Right kidney (tissue), 9 donors: Measurements from ENCODE around the gene MRPS9.

Experiments used
- DNase-seq: peaks from one replicate; pipeline ENCODE4 v3.0.0-alpha.2; 2016
- long read RNA-seq, 8 donors: transcript quantifications; one replicate each; lab custom pipeline, GENCODE V29; 2026

MRPS9 gene
- long read RNA-seq, donor 1, transcript MRPS9-203 (4 exons, 982 nt): minor isoform, 16 of 40 reads
- long read RNA-seq, donor 1, transcript MRPS9-201 (11 exons, 1,500 nt): major isoform, 17 of 40 reads
- long read RNA-seq, donor 1, partial matches to known transcripts: 7 of 40 reads
- long read RNA-seq, donor 1, other reads (novel, unspliced or antisense): 0 of 40 reads
- long read RNA-seq, donor 2, transcript MRPS9-203 (4 exons, 982 nt): minor isoform, 6 of 22 reads
- long read RNA-seq, donor 2, transcript MRPS9-201 (11 exons, 1,500 nt): major isoform, 16 of 22 reads
- long read RNA-seq, donor 2, partial matches to known transcripts: 0 of 22 reads
- long read RNA-seq, donor 2, other reads (novel, unspliced or antisense): 0 of 22 reads
- long read RNA-seq, donor 3, transcript MRPS9-203 (4 exons, 982 nt): major isoform, 5 of 9 reads
- long read RNA-seq, donor 3, partial matches to known transcripts: 0 of 9 reads
- long read RNA-seq, donor 3, other reads (novel, unspliced or antisense): 0 of 9 reads
- long read RNA-seq, donor 4, transcript MRPS9-201 (11 exons, 1,500 nt): minor isoform, 10 of 41 reads
- long read RNA-seq, donor 4, transcript MRPS9-203 (4 exons, 982 nt): major isoform, 26 of 41 reads
- long read RNA-seq, donor 4, partial matches to known transcripts: 5 of 41 reads
- long read RNA-seq, donor 4, other reads (novel, unspliced or antisense): 0 of 41 reads
- long read RNA-seq, donor 5, transcript MRPS9-201 (11 exons, 1,500 nt): major isoform, 25 of 46 reads
- long read RNA-seq, donor 5, transcript MRPS9-203 (4 exons, 982 nt): minor isoform, 16 of 46 reads
- long read RNA-seq, donor 5, partial matches to known transcripts: 5 of 46 reads
- long read RNA-seq, donor 5, other reads (novel, unspliced or antisense): 0 of 46 reads
- long read RNA-seq, donor 6, transcript MRPS9-201 (11 exons, 1,500 nt): major isoform, 15 of 23 reads
- long read RNA-seq, donor 6, transcript MRPS9-203 (4 exons, 982 nt): minor isoform, 8 of 23 reads
- long read RNA-seq, donor 6, partial matches to known transcripts: 0 of 23 reads
- long read RNA-seq, donor 6, other reads (novel, unspliced or antisense): 0 of 23 reads
- long read RNA-seq, donor 7, transcript MRPS9-201 (11 exons, 1,500 nt): minor isoform, 20 of 51 reads
- long read RNA-seq, donor 7, transcript MRPS9-203 (4 exons, 982 nt): major isoform, 26 of 51 reads
- long read RNA-seq, donor 7, partial matches to known transcripts: 0 of 51 reads
- long read RNA-seq, donor 7, other reads (novel, unspliced or antisense): 5 of 51 reads
- long read RNA-seq, donor 8, transcript MRPS9-203 (4 exons, 982 nt): major isoform, 17 of 27 reads
- long read RNA-seq, donor 8, transcript MRPS9-201 (11 exons, 1,500 nt): minor isoform, 10 of 27 reads
- long read RNA-seq, donor 8, partial matches to known transcripts: 0 of 27 reads
- long read RNA-seq, donor 8, other reads (novel, unspliced or antisense): 0 of 27 reads

DNA sequence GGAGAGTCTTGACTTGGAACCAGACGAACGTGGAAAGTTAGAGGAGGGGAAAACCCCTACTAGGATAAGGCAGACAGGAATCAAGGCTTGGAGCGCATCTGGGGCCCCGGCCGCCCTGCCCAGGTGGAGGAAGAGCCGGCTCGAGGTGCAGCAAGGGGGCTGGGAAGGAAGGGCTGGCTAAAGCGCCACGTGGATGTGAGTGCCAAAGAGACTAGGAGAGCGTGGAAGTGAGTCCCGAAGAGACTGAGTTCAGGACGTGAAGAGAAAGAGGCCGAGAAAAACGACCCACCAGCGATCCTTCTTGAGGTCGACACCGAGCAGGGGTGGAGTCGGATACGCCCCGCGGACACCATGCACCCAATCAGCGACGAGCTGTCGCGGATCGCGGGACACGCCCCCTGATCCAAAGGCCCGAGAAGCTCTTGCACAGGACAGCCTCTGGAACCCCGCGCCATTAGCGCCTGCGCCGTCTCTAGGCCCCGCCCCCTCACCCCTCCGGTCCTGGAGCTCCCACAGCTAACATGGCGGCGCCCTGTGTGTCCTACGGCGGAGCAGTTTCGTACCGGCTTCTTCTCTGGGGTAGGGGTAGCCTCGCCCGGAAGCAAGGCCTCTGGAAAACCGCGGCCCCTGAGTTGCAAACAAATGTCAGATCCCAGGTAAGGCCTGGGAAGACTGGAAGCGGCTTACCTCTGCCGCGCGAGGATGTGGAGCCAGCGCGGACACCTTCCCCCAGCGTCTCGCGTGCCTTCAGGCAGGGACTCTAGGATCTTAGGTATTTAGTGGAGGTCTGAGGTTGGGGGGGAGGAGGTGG lies at the start of gene MRPS9:
Gene MRPS9, plus strand, starts transcription at position 498 of the 811 bp plus-strand sequence. Its CDS starts 24 bp downstream, at position 522.
- peak; percentile 89 for DNase-seq

GRCh38 chr2:105005181-105005951 lies 32.5 kb upstream of the MRPS9 start:
- no peak for DNase-seq

DNA sequence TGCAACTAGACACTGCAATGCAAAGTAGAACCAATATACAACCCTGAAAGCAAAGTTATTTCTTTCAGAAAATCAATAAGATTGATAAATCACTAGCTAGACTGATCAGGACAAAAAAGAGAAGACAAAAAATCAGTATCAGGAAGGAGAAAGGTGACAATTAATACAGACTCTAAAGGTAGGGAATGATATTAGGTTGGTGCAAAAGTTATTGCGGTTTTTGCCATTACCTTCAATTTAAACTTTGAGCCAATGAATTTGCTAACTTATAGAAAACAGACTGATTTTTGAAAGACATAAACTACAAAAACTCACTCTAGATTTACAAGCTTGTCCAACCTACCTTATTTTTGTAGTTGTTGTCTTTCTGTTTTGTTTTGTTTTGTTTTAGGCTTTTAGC lies 30.5 kb upstream of the MRPS9 start:
- no peak for DNase-seq

DNA sequence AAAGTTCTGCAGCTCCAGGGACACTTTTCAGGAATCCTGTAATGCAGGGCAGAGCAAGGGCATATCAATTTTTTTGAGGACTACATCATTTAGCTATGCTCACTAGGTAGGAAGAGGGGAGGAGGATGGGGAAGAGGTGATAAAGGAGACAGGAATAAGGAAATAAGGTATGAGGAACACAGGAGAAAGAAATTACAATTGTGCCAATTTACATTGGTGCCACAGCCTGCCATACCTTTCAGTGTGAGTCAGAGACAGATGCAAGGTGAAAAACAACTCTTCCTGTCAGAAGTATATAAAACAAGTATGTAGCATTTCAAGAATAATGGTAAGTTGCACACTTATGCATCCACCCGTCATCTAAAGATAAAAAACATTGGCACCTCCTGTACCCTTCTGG lies 5.4 kb upstream of the MRPS9 start:
- DNase-seq: no peak

DNA sequence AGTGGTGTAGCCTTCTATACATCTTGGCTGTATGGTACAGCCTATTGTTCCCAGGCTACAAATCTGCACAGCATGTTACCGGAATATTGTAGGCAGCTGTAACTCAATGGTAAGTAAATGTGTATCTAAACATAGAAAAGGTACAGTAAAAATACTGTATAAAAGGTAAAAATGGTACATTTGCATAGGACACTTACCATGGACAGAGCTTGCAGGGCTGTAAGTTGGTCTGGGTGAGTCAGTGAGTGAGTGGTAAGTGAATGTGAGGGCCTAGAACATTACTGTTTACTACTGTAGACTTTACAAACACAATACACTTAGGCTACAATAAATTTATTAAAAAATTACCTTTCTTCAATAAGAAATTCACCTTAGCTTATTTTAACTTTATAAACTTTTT lies 3.7 kb upstream of the MRPS9 start:
- no peak for DNase-seq

GRCh38 chr2:105038383-105039061 lies 653 bp downstream of the MRPS9 start:
- no peak for DNase-seq

GRCh38 chr2:105039559-105039958 lies 1.7 kb downstream of the MRPS9 start:
- no peak for DNase-seq

- no peak for DNase-seq
Measured at GRCh38 chr2:105042189-105042588, 4.3 kb downstream of the MRPS9 start.

DNA sequence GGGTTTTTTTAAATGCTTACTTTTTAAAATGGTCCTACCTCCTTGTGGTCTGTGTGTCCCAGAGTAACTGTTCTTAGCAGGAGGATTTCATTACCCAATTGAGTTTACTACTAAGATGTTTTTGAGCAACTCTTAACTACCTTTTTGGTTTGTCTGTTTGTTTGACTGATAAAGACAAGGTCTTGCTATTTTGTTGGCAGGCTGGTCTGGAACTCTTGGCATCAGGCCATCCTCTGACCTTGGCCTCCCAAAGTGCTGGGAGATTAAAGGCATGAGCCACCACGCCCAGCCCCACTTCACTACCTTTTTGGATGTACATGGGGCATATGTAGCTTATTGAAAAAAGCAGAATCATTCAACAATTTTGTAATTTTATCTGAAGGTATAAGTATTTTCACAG lies 14.9 kb downstream of the MRPS9 start:
- DNase-seq: no peak

- no peak for DNase-seq
Measured at GRCh38 chr2:105055613-105056012, 17.7 kb downstream of the MRPS9 start.

DNA sequence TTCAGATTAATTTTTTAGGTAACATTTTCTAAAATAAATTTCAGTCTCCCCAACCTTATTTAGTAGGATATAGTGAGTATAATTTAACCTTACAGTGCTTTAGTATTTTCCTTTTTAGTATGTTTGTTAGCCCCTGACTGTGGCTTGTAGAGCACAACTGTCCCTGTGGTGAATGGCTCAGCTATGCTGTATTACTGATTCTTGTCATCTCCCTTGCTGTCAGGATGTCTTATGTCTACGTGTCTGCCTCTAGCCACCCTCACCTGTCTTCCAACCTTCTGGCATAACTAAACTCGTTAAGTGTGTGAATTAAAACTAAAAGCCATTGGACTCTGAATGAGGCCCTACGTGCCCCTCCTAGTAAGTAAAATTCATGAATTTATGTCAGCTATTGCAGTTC lies 18.4 kb downstream of the MRPS9 start:
- DNase-seq: no peak

GRCh38 chr2:105057005-105057404 lies 19.1 kb downstream of the MRPS9 start:
- DNase-seq: no peak

DNA sequence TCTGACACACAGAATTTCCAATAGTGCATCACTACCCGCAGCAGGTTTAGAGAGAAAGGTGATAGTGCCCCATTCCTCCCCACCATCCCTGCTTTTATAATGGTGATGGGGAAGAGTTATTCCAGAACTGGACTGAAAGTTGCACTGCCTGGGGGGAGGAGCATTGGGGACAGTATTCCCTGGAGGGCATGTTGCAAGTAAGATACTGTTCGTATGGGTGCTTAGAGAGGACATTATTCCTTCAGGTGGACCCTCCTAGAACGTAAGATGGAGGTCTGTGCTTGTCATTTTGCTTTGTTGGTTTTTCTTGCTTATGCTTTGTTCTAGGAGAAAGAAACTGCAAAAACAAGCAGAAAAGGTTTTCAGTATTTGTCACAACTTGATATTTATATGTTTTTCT lies 23.7 kb downstream of the MRPS9 start:
- no peak for DNase-seq

DNA sequence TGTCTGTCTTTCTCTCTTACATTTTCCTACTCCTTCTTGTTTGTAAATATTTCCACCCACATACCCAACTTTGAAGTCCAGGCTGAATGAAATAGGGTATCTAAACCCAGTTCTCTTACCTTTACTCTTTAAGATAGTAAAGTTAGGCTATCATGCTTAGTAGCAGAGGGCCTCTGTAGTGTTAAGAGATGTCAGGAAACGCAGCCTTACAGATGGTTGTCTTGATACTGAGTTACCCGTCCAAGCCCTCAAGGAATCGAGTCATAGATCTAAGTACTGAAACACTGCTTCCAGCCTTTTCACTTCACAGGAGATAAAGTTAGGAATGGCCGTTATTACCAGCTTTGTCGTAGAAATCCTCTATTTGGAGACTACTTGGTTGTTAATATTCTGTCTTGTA lies 24.3 kb downstream of the MRPS9 start:
- DNase-seq: no peak

DNA sequence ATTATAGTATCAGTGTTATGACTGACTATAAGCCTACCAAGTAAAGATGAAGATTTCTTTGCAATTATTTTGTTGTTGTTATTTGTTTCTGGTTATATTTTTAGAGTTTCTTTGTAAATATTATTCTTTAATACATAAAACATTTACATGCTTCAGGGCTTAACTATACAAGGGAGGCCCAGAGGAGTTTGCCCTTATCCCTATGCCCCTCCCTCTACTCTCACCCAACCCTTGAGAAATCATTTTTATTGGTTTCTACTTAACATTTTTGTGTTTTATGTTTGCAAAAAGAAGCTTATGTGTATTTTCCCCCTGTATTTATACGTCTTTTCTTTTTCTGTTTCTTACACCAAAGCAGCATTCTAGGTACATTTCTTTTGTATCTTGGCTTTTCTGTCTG lies 30.5 kb downstream of the MRPS9 start:
- DNase-seq: no peak

DNA sequence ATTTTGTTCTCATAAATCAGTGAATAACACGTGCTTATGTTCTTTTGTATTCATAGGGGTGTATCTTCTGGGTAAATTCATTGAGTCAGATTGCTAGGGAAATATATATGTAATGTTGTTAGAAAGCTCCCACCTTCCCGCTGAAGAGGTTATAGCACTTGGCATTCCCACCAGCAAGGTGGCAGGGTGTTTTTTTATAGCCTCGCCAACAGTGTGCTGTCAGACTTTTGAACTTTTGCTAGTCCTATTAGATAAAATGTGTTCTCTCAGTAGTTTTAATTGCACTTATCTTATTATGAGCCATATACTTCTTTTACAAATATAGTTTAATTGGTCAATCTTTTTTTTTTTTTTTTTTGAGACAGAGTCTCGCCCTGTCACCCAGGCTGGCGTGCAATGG lies 31.0 kb downstream of the MRPS9 start:
- DNase-seq: no peak

DNA sequence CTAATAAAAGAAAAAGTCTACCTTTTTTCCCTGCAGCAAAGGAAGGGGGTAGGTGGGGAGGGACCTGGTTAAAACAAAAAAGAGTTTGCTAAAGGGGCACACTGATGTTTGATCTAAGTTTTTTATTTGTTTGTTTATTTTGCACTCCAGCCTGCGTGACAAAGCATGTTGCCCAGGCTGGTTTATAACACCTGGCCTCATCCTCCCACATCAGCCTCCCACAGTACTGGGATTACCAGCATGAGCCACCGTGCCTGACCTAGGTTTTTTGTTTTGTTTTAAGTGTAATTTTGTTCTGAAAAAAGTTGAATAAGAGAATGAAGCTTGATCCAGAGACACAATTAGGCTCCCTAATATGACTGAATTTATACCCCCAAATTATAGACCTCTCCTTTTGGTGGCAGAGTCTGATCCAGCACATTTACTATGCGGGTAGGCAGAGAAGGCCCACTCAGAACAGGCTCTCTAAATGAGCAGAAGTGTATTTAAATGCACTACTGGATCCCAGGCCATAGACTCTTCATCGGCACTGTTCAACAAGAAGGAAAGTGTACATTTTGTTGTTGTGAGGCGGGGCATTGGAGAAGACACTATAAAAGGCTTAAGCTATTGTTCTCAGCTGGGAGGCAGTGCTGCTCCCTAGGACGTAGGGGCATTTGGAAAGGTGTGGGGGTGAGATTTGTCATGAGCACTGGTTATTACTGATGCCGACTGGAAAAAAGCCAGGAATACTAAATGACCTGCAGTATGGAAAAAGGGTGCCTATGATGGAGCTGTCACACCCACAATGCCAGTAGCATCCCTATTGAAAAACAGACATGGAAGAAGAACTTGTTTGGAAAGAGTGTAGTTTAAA lies 32.4 kb downstream of the MRPS9 start:
- no peak for DNase-seq

GRCh38 chr2:105071379-105071778 lies 33.5 kb downstream of the MRPS9 start:
- no peak for DNase-seq

GRCh38 chr2:105072039-105072438 lies 34.2 kb downstream of the MRPS9 start:
- DNase-seq: no peak
